ENCODE results near the gene POU4F1.

The POU4F1 gene

GRCh38 chr13:78603240-78603957 lies at the start of gene POU4F1:
Gene POU4F1 (minus strand): TSS chr13:78603552. CDS start chr13:78603326, 226 bp downstream.
- DNase-seq (ENCODE audit: low read depth), result peak; percentile 17

GRCh38 chr13:78652651-78653050 lies 49.3 kb upstream of the POU4F1 start:
- no peak for DNase-seq (ENCODE audit: low read depth)

GRCh38 chr13:78650717-78651083 lies 47.3 kb upstream of the POU4F1 start:
- DNase-seq (ENCODE audit: low read depth), result no peak

- DNase-seq (ENCODE audit: low read depth), result peak; percentile 9
Measured at GRCh38 chr13:78649997-78650716, 46.8 kb upstream of the POU4F1 start.

- DNase-seq (ENCODE audit: low read depth), result peak; percentile 3
Measured at GRCh38 chr13:78647109-78647678, 43.8 kb upstream of the POU4F1 start.

GRCh38 chr13:78638216-78638615 lies 34.9 kb upstream of the POU4F1 start:
- no peak for DNase-seq (ENCODE audit: low read depth)

- no peak for DNase-seq (ENCODE audit: low read depth)
Measured at GRCh38 chr13:78636495-78636894, 33.1 kb upstream of the POU4F1 start.

GRCh38 chr13:78632996-78633395 lies 29.6 kb upstream of the POU4F1 start:
- no peak for DNase-seq (ENCODE audit: low read depth)

GRCh38 chr13:78631077-78631476 lies 27.7 kb upstream of the POU4F1 start:
- no peak for DNase-seq (ENCODE audit: low read depth)

- no peak for DNase-seq (ENCODE audit: low read depth)
Measured at GRCh38 chr13:78630511-78630910, 27.2 kb upstream of the POU4F1 start.

GRCh38 chr13:78625384-78625783 lies 22.0 kb upstream of the POU4F1 start:
- DNase-seq (ENCODE audit: low read depth), result no peak

GRCh38 chr13:78623132-78623531 lies 19.8 kb upstream of the POU4F1 start:
- no peak for DNase-seq (ENCODE audit: low read depth)

GRCh38 chr13:78620936-78621470 lies 17.7 kb upstream of the POU4F1 start:
- no peak for DNase-seq (ENCODE audit: low read depth)

GRCh38 chr13:78618411-78618810 lies 15.1 kb upstream of the POU4F1 start:
- no peak for DNase-seq (ENCODE audit: low read depth)

- DNase-seq (ENCODE audit: low read depth), result no peak
Measured at GRCh38 chr13:78611040-78611439, 7.7 kb upstream of the POU4F1 start.

GRCh38 chr13:78610381-78610883 lies 7.1 kb upstream of the POU4F1 start:
- DNase-seq (ENCODE audit: low read depth), result peak; percentile 49

GRCh38 chr13:78609464-78610205 lies 6.3 kb upstream of the POU4F1 start:
- no peak for DNase-seq (ENCODE audit: low read depth)

GRCh38 chr13:78608688-78609463 lies 5.5 kb upstream of the POU4F1 start:
- DNase-seq (ENCODE audit: low read depth), result no peak

GRCh38 chr13:78608252-78608687 lies 4.9 kb upstream of the POU4F1 start:
- DNase-seq (ENCODE audit: low read depth), result no peak

GRCh38 chr13:78607409-78608251 lies 4.3 kb upstream of the POU4F1 start:
- DNase-seq (ENCODE audit: low read depth), result no peak
